Astrocyte (in vitro differentiated cells and primary cell): Measurements from ENCODE around the gene C20orf96. TPM values are rescaled to one million over a fixed set of nuclear protein-coding genes. Genes with fewer than 3 reads are reported as not detected.
"Not testable (repeated sequence)": the region's sequence is repeated elsewhere in the genome, so short reads cannot be mapped to it uniquely, and the experiment has no call there.

Experiments
- DNase-seq: peaks from one replicate; pipeline ENCODE4 v3.0.0-alpha.2; 2010; ENCODE audit warnings: low read depth
- FAIRE-seq: peaks from 2 replicates; lab custom pipeline; 2011; peaks lifted over from hg19 to GRCh38; lab: Jason Lieb, UNC
- H2AFZ ChIP-seq: 2 replicates; pipeline ENCODE4 v1.6.0; 2012; ENCODE audit warnings: low read depth, low read length, inconsistent platforms
- H3K27ac ChIP-seq: 2 replicates; pipeline ENCODE4 v1.5.1; 2011; ENCODE audit warnings: low read depth, low read length, inconsistent platforms
- H3K27me3 ChIP-seq: 2 replicates; pipeline ENCODE4 v1.6.0; 2011; ENCODE audit warnings: low read length, inconsistent platforms; ENCODE audit not compliant: insufficient read depth
- H3K36me3 ChIP-seq: 2 replicates; pipeline ENCODE4 v1.5.1; 2011; ENCODE audit warnings: low read length, inconsistent platforms; ENCODE audit not compliant: insufficient read depth
- H3K4me1 ChIP-seq: 2 replicates; pipeline ENCODE4 v1.5.1; 2011; ENCODE audit warnings: low read length, inconsistent platforms; ENCODE audit not compliant: insufficient read depth
- H3K4me2 ChIP-seq: 2 replicates; pipeline ENCODE4 v1.6.0; 2012; ENCODE audit warnings: low read length, inconsistent platforms
- H3K4me3 ChIP-seq: 2 replicates; pipeline ENCODE4 v1.5.1; 2011; ENCODE audit warnings: low read depth, mild to moderate bottlenecking, low read length, inconsistent platforms; ENCODE audit not compliant: insufficient read depth
- H3K79me2 ChIP-seq: 2 replicates; pipeline ENCODE4 v1.6.0; 2012; ENCODE audit warnings: mild to moderate bottlenecking, low read length, inconsistent platforms; ENCODE audit not compliant: insufficient read depth
- H3K9ac ChIP-seq: 2 replicates; pipeline ENCODE4 v1.6.0; 2012; ENCODE audit warnings: mild to moderate bottlenecking, low read length, inconsistent platforms
- H3K9me3 ChIP-seq: 2 replicates; pipeline ENCODE4 v1.5.1; 2012; ENCODE audit warnings: low read depth, mild to moderate bottlenecking, low read length, inconsistent platforms; ENCODE audit not compliant: insufficient read depth
- H4K20me1 ChIP-seq: 2 replicates; pipeline ENCODE4 v1.6.0; 2012; ENCODE audit warnings: low read length, inconsistent platforms; ENCODE audit not compliant: insufficient read depth
- H3K27ac Mint-ChIP-seq: one replicate; pipeline ENCODE4 v1.8.0; 2021; ENCODE audit warnings: mild to moderate bottlenecking, mixed read lengths; ENCODE audit not compliant: unreplicated experiment
- H3K27me3 Mint-ChIP-seq: one replicate; pipeline ENCODE4 v1.8.0; 2021; ENCODE audit warnings: low read depth, mixed read lengths; ENCODE audit not compliant: unreplicated experiment
- H3K36me3 Mint-ChIP-seq: one replicate; pipeline ENCODE4 v1.8.0; 2021; ENCODE audit warnings: low read depth, mixed read lengths; ENCODE audit not compliant: unreplicated experiment
- H3K4me1 Mint-ChIP-seq: one replicate; pipeline ENCODE4 v1.8.0; 2021; ENCODE audit warnings: low read depth, mixed read lengths; ENCODE audit not compliant: unreplicated experiment
- H3K4me3 Mint-ChIP-seq: one replicate; pipeline ENCODE4 v1.8.0; 2021; ENCODE audit warnings: mild to moderate bottlenecking, moderate library complexity, mixed read lengths; ENCODE audit not compliant: unreplicated experiment
- H3K9me3 Mint-ChIP-seq: one replicate; pipeline ENCODE4 v1.8.0; 2021; ENCODE audit warnings: mild to moderate bottlenecking, mixed read lengths; ENCODE audit not compliant: unreplicated experiment
- CTCF ChIP-seq: IDR thresholded peaks from 2 replicates; pipeline ENCODE4 v1.5.1; 2011; ENCODE audit warnings: low read depth, mild to moderate bottlenecking, inconsistent platforms, low read length, moderate library complexity; ENCODE audit not compliant: insufficient read depth
- EZH2 ChIP-seq: IDR thresholded peaks from 2 replicates; pipeline ENCODE4 v1.6.1; 2012; ENCODE audit warnings: mild to moderate bottlenecking, low read length, inconsistent platforms; ENCODE audit not compliant: insufficient read depth
- total RNA-seq: library from RNA; stranded (reverse); gene quantifications from 2 replicates; pipeline ENCODE4 v1.2.1, GENCODE V29; 2021

Gene C20orf96
- total RNA-seq, 1 donor from 2014 or later, result 10.7 TPM

DNA sequence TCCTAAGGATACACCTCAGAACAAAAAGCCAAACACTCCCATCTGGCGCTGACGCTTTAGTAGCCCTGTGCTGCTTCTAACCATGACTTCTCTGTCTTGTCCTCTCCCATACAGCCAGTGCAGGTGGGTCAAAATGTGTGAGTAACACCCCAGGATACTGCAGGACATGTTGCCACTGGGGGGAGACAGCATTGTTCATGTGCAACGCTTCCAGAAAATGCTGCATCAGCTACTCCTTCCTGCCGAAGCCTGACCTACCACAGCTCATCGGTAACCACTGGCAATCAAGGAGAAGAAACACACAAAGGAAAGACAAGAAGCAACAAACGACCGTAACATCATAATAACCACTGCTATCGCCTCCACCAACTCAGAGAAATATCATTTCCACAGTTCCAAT, 31.6 kb downstream of the C20orf96 start:
- H3K9me3 Mint-ChIP-seq, result no peaks in the 10 kb centered on the region
- Histone ChIP-seq H3K36me3 (no peaks in the 10 kb centered on the region), H2AFZ (no peak overlapping the region), H3K4me2 (no peak overlapping the region), H3K9me3 (no peaks in the 10 kb centered on the region), H3K27ac (no peak overlapping the region), H3K4me3 (no peak overlapping the region), H4K20me1 (no peaks in the 10 kb centered on the region), H3K9ac (no peak overlapping the region), H3K79me2 (no peaks in the 10 kb centered on the region), H3K27me3 (no peaks in the 10 kb centered on the region), H3K4me1 (no peaks in the 10 kb centered on the region)
- H3K36me3 Mint-ChIP-seq, result no peaks in the 10 kb centered on the region
- FAIRE-seq (no peak), DNase-seq (no peak)
- peaks cover 45% of the 10 kb centered on the region for H3K27me3 Mint-ChIP-seq
- H3K27ac Mint-ChIP-seq, result no peak overlapping the region
- no peaks in the 10 kb centered on the region for H3K4me1 Mint-ChIP-seq
- TF ChIP-seq EZH2 (no peak), CTCF (no peak)
- H3K4me3 Mint-ChIP-seq, result no peak overlapping the region

- TF ChIP-seq EZH2 (no peak), CTCF (no peak)
- no peak overlapping the region for H3K4me3 ChIP-seq
- H3K9ac ChIP-seq, result no peak overlapping the region
- H3K4me1 ChIP-seq, result no peaks in the 10 kb centered on the region
- no peaks in the 10 kb centered on the region for H3K9me3 ChIP-seq
- H3K9me3 Mint-ChIP-seq, result no peaks in the 10 kb centered on the region
- no peak overlapping the region for H3K4me2 ChIP-seq
- no peak for DNase-seq
- H3K27me3 ChIP-seq, result no peaks in the 10 kb centered on the region
- H3K36me3 ChIP-seq, result no peaks in the 10 kb centered on the region
- H3K27ac ChIP-seq, result no peak overlapping the region
- H3K27me3 Mint-ChIP-seq, result peaks cover 46% of the 10 kb centered on the region
- H3K79me2 ChIP-seq, result no peaks in the 10 kb centered on the region
- H3K36me3 Mint-ChIP-seq, result no peaks in the 10 kb centered on the region
- no peak overlapping the region for H2AFZ ChIP-seq
- no peaks in the 10 kb centered on the region for H4K20me1 ChIP-seq
- FAIRE-seq, result no peak
- no peaks in the 10 kb centered on the region for H3K4me1 Mint-ChIP-seq
- no peak overlapping the region for H3K27ac Mint-ChIP-seq
- H3K4me3 Mint-ChIP-seq, result no peak overlapping the region
Measured at GRCh38 chr20:258269-258858, 32.2 kb downstream of the C20orf96 start.

- Mint-ChIP-seq H3K4me3 (no peak within 1 kb of the TSS), H3K27ac (no peak within 1 kb of the TSS), H3K36me3 (no peaks in the 10 kb centered on the region), H3K9me3 (no peaks in the 10 kb centered on the region), H3K4me1 (no peaks in the 10 kb centered on the region), H3K27me3 (peaks cover 44% of the 10 kb centered on the region)
- Histone ChIP-seq H3K4me1 (no peaks in the 10 kb centered on the region), H2AFZ (no peak within 1 kb of the TSS), H3K4me3 (no peak within 1 kb of the TSS), H3K9me3 (no peaks in the 10 kb centered on the region), H4K20me1 (no peaks in the 10 kb centered on the region), H3K27ac (no peak within 1 kb of the TSS), H3K36me3 (no peaks in the 10 kb centered on the region), H3K9ac (no peak within 1 kb of the TSS), H3K27me3 (no peaks in the 10 kb centered on the region), H3K79me2 (no peaks in the 10 kb centered on the region), H3K4me2 (no peak within 1 kb of the TSS)
- TF ChIP-seq EZH2 (no peak), CTCF (no peak)
- FAIRE-seq (no peak), DNase-seq (no peak)
Measured at GRCh38 chr20:257419-257818, 33.1 kb downstream of the C20orf96 start, which contains the start of gene DEFB132. Gene DEFB132 (plus strand): TSS chr20:257724. CDS start chr20:257779, 55 bp downstream.

DNA sequence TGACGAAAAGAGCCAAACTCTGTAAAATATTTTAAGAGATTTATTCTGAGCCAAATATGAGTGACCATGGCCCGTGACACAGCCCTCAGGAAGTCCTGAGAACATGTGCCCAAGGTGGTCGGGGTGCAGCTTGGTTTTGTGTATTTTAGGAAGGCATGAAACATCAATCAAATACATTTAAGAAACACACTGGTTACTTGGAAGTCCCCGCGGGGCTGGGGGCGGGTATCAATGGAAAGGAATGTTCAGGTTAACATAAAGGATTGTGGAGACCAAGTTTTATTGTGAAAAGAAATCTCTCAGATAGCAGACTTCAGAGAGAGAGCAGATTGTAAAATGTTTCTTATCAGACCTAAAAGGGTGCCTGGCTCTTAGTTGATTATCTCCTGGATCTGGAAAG, 37.1 kb downstream of the C20orf96 start:
- not testable (repeated sequence) for H3K4me3 ChIP-seq, H3K4me1 Mint-ChIP-seq, H3K4me2 ChIP-seq, H3K9me3 Mint-ChIP-seq, H3K9me3 ChIP-seq, H3K27ac Mint-ChIP-seq, H3K4me3 Mint-ChIP-seq, FAIRE-seq, H4K20me1 ChIP-seq, H3K36me3 ChIP-seq, H3K79me2 ChIP-seq, H3K4me1 ChIP-seq, H3K27ac ChIP-seq, H2AFZ ChIP-seq, H3K36me3 Mint-ChIP-seq, H3K27me3 ChIP-seq, H3K9ac ChIP-seq, DNase-seq
- peaks cover 40% of the 10 kb centered on the region for H3K27me3 Mint-ChIP-seq
